ENCODE results near the gene CRYZL1.

CRYZL1 gene

GRCh38 chr21:33660406-33660805 is 18.9 kb upstream of the CRYZL1 start:
- H3K36me3 ChIP-seq (ENCODE audit: control insufficient read depth, low read depth, low read length): no peaks in the 10 kb centered on the region
- peaks cover 15% of the 10 kb centered on the region for H3K4me1 ChIP-seq (ENCODE audit: control insufficient read depth, low read depth, low read length)
- H3K9ac ChIP-seq (ENCODE audit: low read length): no peak overlapping the region
- no peak overlapping the region for H3K4me3 ChIP-seq (ENCODE audit: low read length)
- no peak overlapping the region for H3K27ac ChIP-seq (ENCODE audit: low read length)
- H3K27me3 ChIP-seq (ENCODE audit: control insufficient read depth, insufficient read depth, low read length): no peaks in the 10 kb centered on the region
- H3K9me3 ChIP-seq (ENCODE audit: control insufficient read depth, low read depth, low read length): no peaks in the 10 kb centered on the region

DNA sequence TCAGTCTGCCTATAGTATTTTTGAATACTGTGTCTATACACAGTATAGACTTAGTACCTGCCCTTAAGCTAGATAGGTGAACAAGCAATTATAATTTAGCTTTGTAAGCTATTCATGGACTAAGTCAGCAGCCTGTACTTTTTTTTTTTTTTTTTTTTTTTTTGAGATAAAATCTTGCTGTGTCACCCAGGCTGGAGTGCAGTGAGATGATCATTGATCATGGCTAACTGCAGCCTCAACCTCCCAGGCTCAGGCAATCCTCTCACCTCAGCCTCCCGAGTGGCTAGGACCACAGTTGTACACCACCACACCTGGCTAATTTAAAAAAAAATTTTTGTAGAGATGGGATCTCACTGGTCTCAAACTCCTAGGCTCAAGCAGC is 18.0 kb upstream of the CRYZL1 start:
- H3K9me3 ChIP-seq (ENCODE audit: control insufficient read depth, low read depth, low read length): no peaks in the 10 kb centered on the region
- no peak overlapping the region for H3K9ac ChIP-seq (ENCODE audit: low read length)
- no peaks in the 10 kb centered on the region for H3K27me3 ChIP-seq (ENCODE audit: control insufficient read depth, insufficient read depth, low read length)
- no peak overlapping the region for H3K27ac ChIP-seq (ENCODE audit: low read length)
- H3K36me3 ChIP-seq (ENCODE audit: control insufficient read depth, low read depth, low read length): no peaks in the 10 kb centered on the region
- peaks cover 23% of the 10 kb centered on the region for H3K4me1 ChIP-seq (ENCODE audit: control insufficient read depth, low read depth, low read length)
- H3K4me3 ChIP-seq (ENCODE audit: low read length): no peak overlapping the region

- Histone ChIP-seq H3K36me3 (ENCODE audit: control insufficient read depth, low read depth, low read length) (no peaks in the 10 kb centered on the region), H3K4me3 (ENCODE audit: low read length) (no peak overlapping the region), H3K27ac (ENCODE audit: low read length) (no peak overlapping the region), H3K27me3 (ENCODE audit: control insufficient read depth, insufficient read depth, low read length) (no peaks in the 10 kb centered on the region), H3K4me1 (ENCODE audit: control insufficient read depth, low read depth, low read length) (peaks cover 26% of the 10 kb centered on the region), H3K9ac (ENCODE audit: low read length) (no peak overlapping the region), H3K9me3 (ENCODE audit: control insufficient read depth, low read depth, low read length) (no peaks in the 10 kb centered on the region)
Observed at GRCh38 chr21:33658919-33659567, 17.5 kb upstream of the CRYZL1 start.

DNA sequence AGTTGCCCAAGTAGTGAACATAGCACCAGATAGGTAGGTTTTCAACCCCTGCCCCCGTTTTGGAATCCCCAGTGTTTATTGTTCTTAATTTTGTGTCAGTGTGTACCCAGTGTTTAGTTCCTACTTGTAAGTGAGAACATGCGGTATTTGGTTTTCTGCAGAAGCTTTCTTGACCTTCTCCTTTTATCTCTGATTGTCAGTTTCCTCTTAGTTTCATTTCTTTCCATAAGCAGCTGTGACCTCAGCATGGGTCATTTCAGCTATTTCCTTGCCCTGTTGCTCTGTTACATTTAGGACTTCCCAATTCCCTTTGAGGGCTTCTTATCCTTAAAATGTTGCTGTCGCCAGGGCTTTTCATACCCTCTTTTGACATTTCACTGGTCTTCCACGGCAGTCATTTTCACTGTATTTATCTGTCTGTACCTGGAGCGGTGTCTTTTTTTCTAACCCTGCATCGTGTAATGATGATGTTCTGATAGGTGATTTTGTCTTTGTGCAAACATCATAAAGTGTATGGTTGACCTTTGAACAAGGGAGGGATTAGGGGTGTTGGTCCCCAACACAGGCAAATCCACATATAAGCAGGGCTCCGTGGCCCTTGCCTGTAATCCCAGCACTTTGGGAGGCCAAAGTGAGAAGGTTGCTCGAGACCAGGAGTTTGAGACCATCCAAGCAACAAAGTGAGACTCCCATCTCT is 15.7 kb upstream of the CRYZL1 start:
- Histone ChIP-seq H3K4me1 (ENCODE audit: control insufficient read depth, low read depth, low read length) (peaks cover 26% of the 10 kb centered on the region), H3K27me3 (ENCODE audit: control insufficient read depth, insufficient read depth, low read length) (no peaks in the 10 kb centered on the region), H3K9me3 (ENCODE audit: control insufficient read depth, low read depth, low read length) (no peaks in the 10 kb centered on the region), H3K4me3 (ENCODE audit: low read length) (no peak overlapping the region), H3K9ac (ENCODE audit: low read length) (no peak overlapping the region), H3K36me3 (ENCODE audit: control insufficient read depth, low read depth, low read length) (no peaks in the 10 kb centered on the region), H3K27ac (ENCODE audit: low read length) (no peak overlapping the region)

DNA sequence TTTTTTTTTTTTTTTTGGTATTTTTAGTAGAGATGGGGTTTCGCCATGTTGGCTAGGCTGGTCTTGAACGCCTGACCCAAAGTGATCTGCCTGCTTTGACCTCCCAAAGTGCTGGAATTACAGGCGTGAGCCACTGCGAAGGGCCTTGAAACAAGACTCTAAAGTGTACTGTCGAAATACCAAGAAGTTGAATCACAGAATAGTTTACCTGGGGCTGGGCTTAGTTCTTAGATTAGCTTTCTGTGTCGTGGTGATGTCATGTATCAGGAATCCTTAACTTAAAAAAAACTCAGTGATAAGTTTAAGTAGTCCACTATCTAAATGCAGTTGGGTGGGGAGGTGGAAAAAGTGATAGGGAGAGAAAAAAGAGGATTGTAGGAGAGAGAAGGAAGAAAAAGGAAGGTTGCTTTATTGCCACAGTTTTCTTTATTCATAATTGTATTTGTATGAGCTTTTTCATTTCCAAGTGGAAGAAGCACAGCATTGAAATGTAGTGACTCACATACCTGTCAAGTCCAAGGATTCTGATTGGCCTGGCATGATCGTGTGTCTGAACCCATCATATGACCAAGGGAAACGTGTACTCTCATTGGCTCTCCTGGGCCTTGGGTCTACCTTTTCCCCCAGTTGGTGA is 14.2 kb upstream of the CRYZL1 start:
- Histone ChIP-seq H3K4me3 (ENCODE audit: low read length) (no peak overlapping the region), H3K9me3 (ENCODE audit: control insufficient read depth, low read depth, low read length) (no peaks in the 10 kb centered on the region), H3K27me3 (ENCODE audit: control insufficient read depth, insufficient read depth, low read length) (no peaks in the 10 kb centered on the region), H3K9ac (ENCODE audit: low read length) (no peak overlapping the region), H3K36me3 (ENCODE audit: control insufficient read depth, low read depth, low read length) (no peaks in the 10 kb centered on the region), H3K27ac (ENCODE audit: low read length) (no peak overlapping the region), H3K4me1 (ENCODE audit: control insufficient read depth, low read depth, low read length) (peaks cover 42% of the 10 kb centered on the region)

GRCh38 chr21:33654412-33654811 is 12.9 kb upstream of the CRYZL1 start:
- Histone ChIP-seq H3K4me1 (ENCODE audit: control insufficient read depth, low read depth, low read length) (peaks cover 45% of the 10 kb centered on the region), H3K4me3 (ENCODE audit: low read length) (no peak overlapping the region), H3K36me3 (ENCODE audit: control insufficient read depth, low read depth, low read length) (no peaks in the 10 kb centered on the region), H3K27me3 (ENCODE audit: control insufficient read depth, insufficient read depth, low read length) (no peaks in the 10 kb centered on the region), H3K9me3 (ENCODE audit: control insufficient read depth, low read depth, low read length) (no peaks in the 10 kb centered on the region), H3K27ac (ENCODE audit: low read length) (no peak overlapping the region), H3K9ac (ENCODE audit: low read length) (no peak overlapping the region)

DNA sequence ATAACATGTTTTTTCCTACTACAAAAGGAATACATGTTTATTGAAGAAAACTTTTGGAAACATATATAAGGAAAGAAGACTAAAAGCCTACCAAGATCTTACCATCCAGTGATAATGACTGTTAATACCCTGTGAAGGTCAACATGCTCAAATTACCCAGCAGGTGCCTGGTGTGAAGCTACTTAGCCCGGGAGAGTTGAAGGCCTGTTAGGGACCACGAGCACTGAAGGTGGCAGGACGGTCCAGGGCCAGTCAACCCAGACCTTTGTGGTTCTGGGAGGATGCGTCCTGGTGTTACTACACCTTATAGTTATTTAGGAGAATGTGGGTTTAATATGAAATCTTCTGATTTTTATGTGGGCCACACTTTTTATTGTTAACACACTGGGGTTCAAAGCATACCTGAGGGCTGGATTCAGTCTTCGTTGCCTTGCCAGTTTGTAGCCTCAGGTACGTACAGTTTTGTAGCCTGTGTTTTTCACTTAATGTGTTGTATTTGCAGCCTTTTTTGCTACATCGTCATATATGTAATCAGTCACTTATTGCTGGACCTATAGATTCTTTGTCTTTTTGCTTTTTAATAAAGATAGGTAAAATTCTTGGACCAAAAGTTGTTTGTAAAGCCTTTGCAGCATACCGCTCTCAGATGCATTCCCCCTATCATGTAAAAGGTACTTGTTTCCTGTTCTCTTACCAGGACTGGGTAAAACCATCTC is 10.6 kb upstream of the CRYZL1 start:
- no peaks in the 10 kb centered on the region for H3K9me3 ChIP-seq (ENCODE audit: control insufficient read depth, low read depth, low read length)
- H3K27me3 ChIP-seq (ENCODE audit: control insufficient read depth, insufficient read depth, low read length): no peaks in the 10 kb centered on the region
- no peaks in the 10 kb centered on the region for H3K36me3 ChIP-seq (ENCODE audit: control insufficient read depth, low read depth, low read length)
- H3K27ac ChIP-seq (ENCODE audit: low read length): no peak overlapping the region
- H3K4me3 ChIP-seq (ENCODE audit: low read length): no peak overlapping the region
- peaks cover 32% of the 10 kb centered on the region for H3K4me1 ChIP-seq (ENCODE audit: control insufficient read depth, low read depth, low read length)
- H3K9ac ChIP-seq (ENCODE audit: low read length): no peak overlapping the region

- no peaks in the 10 kb centered on the region for H3K9me3 ChIP-seq (ENCODE audit: control insufficient read depth, low read depth, low read length)
- H3K36me3 ChIP-seq (ENCODE audit: control insufficient read depth, low read depth, low read length): no peaks in the 10 kb centered on the region
- no peak overlapping the region for H3K9ac ChIP-seq (ENCODE audit: low read length)
- H3K27me3 ChIP-seq (ENCODE audit: control insufficient read depth, insufficient read depth, low read length): no peaks in the 10 kb centered on the region
- H3K4me3 ChIP-seq (ENCODE audit: low read length): no peak overlapping the region
- no peak overlapping the region for H3K27ac ChIP-seq (ENCODE audit: low read length)
- H3K4me1 ChIP-seq (ENCODE audit: control insufficient read depth, low read depth, low read length): peaks cover 30% of the 10 kb centered on the region
Observed at GRCh38 chr21:33650929-33651509, 9.5 kb upstream of the CRYZL1 start.

- no peaks in the 10 kb centered on the region for H3K36me3 ChIP-seq (ENCODE audit: control insufficient read depth, low read depth, low read length)
- H3K27ac ChIP-seq (ENCODE audit: low read length): no peak overlapping the region
- no peaks in the 10 kb centered on the region for H3K9me3 ChIP-seq (ENCODE audit: control insufficient read depth, low read depth, low read length)
- H3K9ac ChIP-seq (ENCODE audit: low read length): no peak overlapping the region
- peaks cover 31% of the 10 kb centered on the region for H3K4me1 ChIP-seq (ENCODE audit: control insufficient read depth, low read depth, low read length)
- H3K4me3 ChIP-seq (ENCODE audit: low read length): no peak overlapping the region
- H3K27me3 ChIP-seq (ENCODE audit: control insufficient read depth, insufficient read depth, low read length): no peaks in the 10 kb centered on the region
Observed at GRCh38 chr21:33650230-33650629, 8.7 kb upstream of the CRYZL1 start.

GRCh38 chr21:33648555-33648954 is 7.0 kb upstream of the CRYZL1 start:
- no peak overlapping the region for H3K9ac ChIP-seq (ENCODE audit: low read length)
- H3K36me3 ChIP-seq (ENCODE audit: control insufficient read depth, low read depth, low read length): no peaks in the 10 kb centered on the region
- no peaks in the 10 kb centered on the region for H3K27me3 ChIP-seq (ENCODE audit: control insufficient read depth, insufficient read depth, low read length)
- H3K4me3 ChIP-seq (ENCODE audit: low read length): no peak overlapping the region
- peaks cover 35% of the 10 kb centered on the region for H3K4me1 ChIP-seq (ENCODE audit: control insufficient read depth, low read depth, low read length)
- no peak overlapping the region for H3K27ac ChIP-seq (ENCODE audit: low read length)
- H3K9me3 ChIP-seq (ENCODE audit: control insufficient read depth, low read depth, low read length): no peaks in the 10 kb centered on the region

DNA sequence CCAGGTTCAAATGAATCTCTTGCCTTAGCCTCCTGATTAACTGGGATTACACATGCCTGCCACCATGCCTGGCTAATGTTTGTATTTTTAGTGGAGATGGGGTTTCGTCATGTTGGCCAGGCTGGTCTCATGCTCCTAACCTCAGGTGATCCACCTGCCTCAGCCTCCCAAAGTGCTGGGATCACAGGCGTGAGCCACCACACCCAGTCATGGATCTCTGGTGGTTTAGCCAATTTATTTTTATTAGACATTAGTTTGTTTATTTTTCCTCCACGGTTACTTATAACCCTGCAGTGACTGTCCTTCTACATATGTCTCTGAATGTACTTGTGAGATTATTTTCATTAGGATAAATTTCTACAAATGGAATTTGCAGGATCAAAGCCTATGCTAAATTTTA is 6.0 kb upstream of the CRYZL1 start:
- Histone ChIP-seq H3K27me3 (ENCODE audit: control insufficient read depth, insufficient read depth, low read length) (no peaks in the 10 kb centered on the region), H3K27ac (ENCODE audit: low read length) (no peak overlapping the region), H3K4me3 (ENCODE audit: low read length) (no peak overlapping the region), H3K9ac (ENCODE audit: low read length) (no peak overlapping the region), H3K36me3 (ENCODE audit: control insufficient read depth, low read depth, low read length) (no peaks in the 10 kb centered on the region), H3K4me1 (ENCODE audit: control insufficient read depth, low read depth, low read length) (peaks cover 35% of the 10 kb centered on the region), H3K9me3 (ENCODE audit: control insufficient read depth, low read depth, low read length) (no peaks in the 10 kb centered on the region)

Data from iPS-18a (cell line).